HL-60/S4 treated with phorbol 12-myristate 13-acetate at 8.2 ng/mL for 4 days and 3 days (cell line): ENCODE data around the gene NKD1.

Source experiments
- in situ Hi-C: fragments of 300-500 bp; cut with MboI; formaldehyde crosslinking; loops from 2 replicates; pipeline ENCODE4 v1.15.0; 2022; ENCODE audit warnings: low sequenced_read_pairs

The NKD1 gene

DNA sequence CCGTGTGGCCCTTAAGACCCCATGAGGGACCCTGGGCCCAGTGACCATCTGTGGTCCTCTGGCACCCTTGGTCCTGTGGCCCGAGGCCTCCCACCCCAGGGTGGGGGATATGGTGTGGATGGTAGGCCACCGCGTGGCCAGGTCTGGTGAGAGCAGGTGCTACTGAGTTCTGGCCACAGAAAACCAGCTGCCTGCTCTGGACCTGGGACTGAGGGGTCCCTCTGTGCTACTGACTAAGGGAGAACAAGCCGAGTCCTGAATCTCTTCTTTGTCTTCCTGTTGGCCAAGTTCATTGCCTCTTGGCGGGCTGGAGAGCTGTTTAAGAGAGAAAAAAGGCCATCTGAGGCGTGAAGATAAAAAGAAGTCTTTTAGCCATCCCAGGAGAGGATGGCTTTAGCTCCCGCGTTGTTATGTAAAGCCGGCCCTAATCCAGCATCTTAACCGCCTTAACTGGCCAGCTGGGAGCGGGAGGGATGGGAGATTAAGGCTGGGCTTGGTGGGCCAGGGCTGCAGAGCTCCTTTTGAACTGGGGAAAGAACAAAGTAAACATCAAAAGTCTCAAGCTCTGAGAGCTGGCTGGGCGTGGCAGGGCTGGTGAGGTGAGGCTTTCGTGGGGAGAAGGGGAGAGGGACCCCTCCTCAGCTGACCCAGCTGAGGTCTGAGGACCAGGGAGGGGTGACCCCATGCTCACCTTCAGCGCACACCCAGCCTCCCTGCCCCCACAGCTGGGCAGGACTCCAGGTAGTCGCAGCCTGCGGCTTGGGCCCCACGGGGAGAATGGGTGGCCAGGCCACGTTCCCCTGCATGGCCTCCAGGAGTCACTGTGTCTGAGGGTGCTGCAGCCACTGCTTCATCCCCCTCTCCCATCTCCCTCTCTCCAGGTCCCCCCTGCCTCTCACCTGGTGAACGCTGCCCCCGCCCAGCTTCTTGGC lies 62.4 kb downstream of the NKD1 start:
- in situ Hi-C loops: no loop called here

DNA sequence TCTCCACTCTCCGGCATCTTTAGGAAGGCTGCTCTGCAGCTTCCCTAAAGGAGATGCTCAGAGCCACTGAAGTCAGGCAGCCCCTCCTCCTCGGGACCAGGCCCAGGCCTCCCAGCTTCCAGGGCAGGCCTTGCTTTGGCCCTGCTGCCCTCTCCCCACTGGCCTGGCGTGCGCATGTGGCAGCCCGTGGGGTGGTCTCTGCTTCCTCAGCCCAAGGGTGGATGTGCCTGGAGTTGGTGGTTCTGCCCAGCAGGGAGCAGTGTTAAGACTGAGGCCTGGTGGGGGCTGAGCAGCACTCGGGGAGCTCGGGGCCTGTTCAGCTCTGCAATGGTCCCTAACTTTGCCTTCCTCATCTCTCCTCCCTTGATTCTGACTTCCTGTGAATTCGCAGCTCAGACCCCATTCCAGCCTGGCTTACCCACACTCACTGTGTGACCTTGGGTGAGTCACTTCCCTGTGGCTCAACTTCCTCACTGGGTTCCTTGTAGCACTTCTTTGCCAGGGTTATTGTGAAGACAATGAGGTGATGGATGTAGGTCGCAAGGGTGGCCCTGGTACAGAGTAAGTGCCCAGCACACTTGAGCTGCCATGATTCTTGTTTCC lies 63.2 kb downstream of the NKD1 start:
- in situ Hi-C loops: no loop called here

GRCh38 chr16:50611995-50612848 lies 64.0 kb downstream of the NKD1 start:
- in situ Hi-C loops: no loop called here

GRCh38 chr16:50612849-50613198 lies 64.6 kb downstream of the NKD1 start:
- in situ Hi-C loops: no loop called here

- in situ Hi-C loops: no loop called here
These were observed 65.2 kb downstream of the NKD1 start for GRCh38 chr16:50613281-50613963.

DNA sequence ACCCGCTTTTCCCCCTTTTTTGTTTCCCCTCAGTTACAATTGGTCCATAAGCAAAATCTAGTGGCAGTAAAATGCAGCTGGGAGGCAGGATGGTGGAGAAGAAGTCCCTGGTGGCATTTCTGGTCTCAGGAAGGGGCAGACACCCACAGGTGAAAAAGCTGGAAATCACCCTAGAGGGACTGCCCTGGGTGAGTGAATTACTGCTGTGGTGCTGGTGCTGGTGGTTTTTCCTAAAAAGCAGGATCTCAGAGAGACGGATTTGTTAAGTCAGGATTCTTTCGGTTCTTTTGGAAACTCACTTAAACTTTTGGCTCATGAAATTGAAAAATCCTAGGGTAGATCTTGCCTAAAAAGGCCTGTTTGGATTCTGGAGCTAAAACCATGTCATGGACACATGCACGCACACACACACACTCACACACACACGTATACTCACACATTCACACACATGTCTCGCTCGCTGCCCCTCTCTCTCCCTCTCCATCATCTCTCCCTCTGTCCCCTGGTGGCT lies 65.8 kb downstream of the NKD1 start:
- in situ Hi-C loops: no loop called here

GRCh38 chr16:50614955-50615724 lies 66.9 kb downstream of the NKD1 start:
- in situ Hi-C loops: no loop called here

DNA sequence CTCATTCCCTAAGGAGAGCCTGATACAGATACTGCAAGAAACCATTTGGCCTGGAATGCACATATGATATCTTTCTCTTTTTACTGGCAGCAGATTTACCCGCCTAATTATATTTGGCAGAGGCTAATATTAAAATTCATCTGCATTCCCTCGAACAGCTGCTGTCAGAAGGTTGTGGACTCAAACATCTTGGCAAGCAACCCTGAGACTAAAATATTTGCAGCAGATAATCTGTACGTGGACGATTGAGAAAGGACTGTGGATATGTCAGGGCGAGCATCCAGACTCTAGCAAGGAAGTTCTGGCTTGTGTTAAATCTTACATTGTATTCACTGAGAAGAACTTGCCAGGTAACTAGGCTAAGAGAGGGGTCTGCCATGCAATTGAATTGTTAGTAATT lies 67.7 kb downstream of the NKD1 start:
- in situ Hi-C loops: no loop called here

DNA sequence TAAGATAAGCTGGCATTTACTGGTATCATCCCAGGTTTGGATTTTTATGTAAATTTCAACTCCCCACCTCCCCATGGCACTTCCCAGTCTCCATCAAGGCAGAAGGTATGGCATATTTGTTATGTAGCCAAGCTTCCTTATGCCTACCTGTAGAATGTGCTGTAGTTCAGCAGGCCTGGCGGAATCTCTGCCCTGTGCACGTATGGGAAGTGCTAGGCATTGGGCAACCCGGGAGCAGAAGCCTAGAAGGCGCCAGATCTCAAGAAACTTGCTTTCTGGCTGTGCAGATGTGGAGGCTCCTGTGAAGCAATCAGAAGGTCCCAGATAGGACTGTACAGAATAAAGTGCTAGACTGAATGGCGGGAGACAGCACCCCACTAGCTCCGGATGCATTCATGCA lies 68.2 kb downstream of the NKD1 start:
- in situ Hi-C loops: no loop called here

GRCh38 chr16:50616883-50617645 lies 68.9 kb downstream of the NKD1 start:
- in situ Hi-C loops: no loop called here

DNA sequence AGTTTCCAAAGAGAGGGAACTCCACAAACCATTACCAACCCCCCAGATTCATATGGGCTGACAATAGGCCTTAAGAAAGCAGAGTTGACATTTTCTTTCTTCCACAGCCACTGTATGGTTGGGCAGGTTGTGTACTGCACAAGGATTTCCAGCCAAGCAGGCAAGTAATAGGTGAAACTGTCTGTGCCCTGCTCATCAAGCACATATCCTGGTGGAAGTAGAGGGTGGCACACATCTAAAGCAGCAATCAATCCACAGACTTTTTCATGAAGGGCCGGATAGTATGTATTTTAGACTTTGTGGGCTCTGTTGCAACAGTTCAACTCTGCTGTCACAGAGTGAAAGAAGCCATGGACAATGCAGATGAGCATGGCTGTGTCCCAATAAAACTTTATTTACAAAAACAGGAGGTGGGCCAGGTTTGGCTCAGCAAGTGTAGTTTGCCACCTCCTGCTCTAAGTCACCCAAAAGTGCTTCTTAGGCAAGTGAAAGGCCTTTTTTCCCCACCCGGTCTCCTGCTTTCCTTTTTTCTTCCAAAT lies 69.5 kb downstream of the NKD1 start:
- in situ Hi-C loops: no loop called here

GRCh38 chr16:50618238-50618918 lies 70.2 kb downstream of the NKD1 start:
- in situ Hi-C loops: no loop called here

- in situ Hi-C loops: no loop called here
These were observed 71.7 kb downstream of the NKD1 start for GRCh38 chr16:50619702-50620491.

- in situ Hi-C loops: no loop called here
These were observed 72.7 kb downstream of the NKD1 start for GRCh38 chr16:50620646-50621451.

DNA sequence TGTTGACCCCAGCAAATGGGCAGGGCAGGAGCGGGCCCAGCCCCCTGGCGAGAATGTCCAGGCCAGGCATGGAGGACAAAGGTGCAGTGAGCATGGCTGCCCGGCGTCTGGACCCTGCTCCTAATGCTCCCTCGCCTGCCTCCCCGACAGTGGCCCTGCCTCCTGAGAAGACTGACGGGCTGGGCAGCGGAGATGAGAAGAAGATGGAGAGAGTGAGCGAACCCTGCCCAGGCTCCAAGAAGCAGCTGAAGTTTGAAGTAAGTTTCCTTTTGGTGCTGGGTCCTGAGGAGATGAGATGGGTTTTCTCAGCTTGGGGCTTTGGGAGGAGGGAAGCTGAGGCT lies 73.2 kb downstream of the NKD1 start:
- in situ Hi-C loops: no loop called here

- in situ Hi-C loops: no loop called here
These were observed 73.8 kb downstream of the NKD1 start for GRCh38 chr16:50622029-50622428.
